ENCODE results near the gene GOLGA6B.
"Not testable (repeated sequence)": the region's sequence is repeated elsewhere in the genome, so short reads cannot be mapped to it uniquely, and the experiment has no call there.

The GOLGA6B gene

GRCh38 chr15:72654397-72654796 is at the start of gene GOLGA6B:
Gene GOLGA6B (plus strand): TSS chr15:72654697. CDS start chr15:72654738, 41 bp downstream.
- DNase-seq, result not testable (repeated sequence)

GRCh38 chr15:72604794-72605193 is 49.7 kb upstream of the GOLGA6B start:
- DNase-seq, result no peak

GRCh38 chr15:72608084-72608483 is 46.4 kb upstream of the GOLGA6B start:
- not testable (repeated sequence) for DNase-seq

- DNase-seq, result no peak
These were observed 44.6 kb upstream of the GOLGA6B start for GRCh38 chr15:72609862-72610261.

GRCh38 chr15:72612324-72612723 is 42.2 kb upstream of the GOLGA6B start:
- not testable (repeated sequence) for DNase-seq

GRCh38 chr15:72614810-72615532 is 39.5 kb upstream of the GOLGA6B start:
- no peak for DNase-seq

- not testable (repeated sequence) for DNase-seq
These were observed 38.8 kb upstream of the GOLGA6B start for GRCh38 chr15:72615533-72616233.

GRCh38 chr15:72616491-72617210 is 37.8 kb upstream of the GOLGA6B start:
- no peak for DNase-seq

GRCh38 chr15:72623854-72624253 is 30.6 kb upstream of the GOLGA6B start:
- DNase-seq, result not testable (repeated sequence)

GRCh38 chr15:72626153-72626552 is 28.3 kb upstream of the GOLGA6B start:
- DNase-seq, result not testable (repeated sequence)

- DNase-seq, result not testable (repeated sequence)
These were observed 26.0 kb upstream of the GOLGA6B start for GRCh38 chr15:72628249-72629067.

- not testable (repeated sequence) for DNase-seq
These were observed 25.4 kb upstream of the GOLGA6B start for GRCh38 chr15:72629068-72629570.

- DNase-seq, result not testable (repeated sequence)
These were observed 17.8 kb upstream of the GOLGA6B start for GRCh38 chr15:72636519-72637282.

GRCh38 chr15:72639759-72640483 is 14.6 kb upstream of the GOLGA6B start:
- not testable (repeated sequence) for DNase-seq

- not testable (repeated sequence) for DNase-seq
These were observed 12.2 kb upstream of the GOLGA6B start for GRCh38 chr15:72642271-72642670.

GRCh38 chr15:72648631-72649253 is 5.8 kb upstream of the GOLGA6B start:
- not testable (repeated sequence) for DNase-seq

- not testable (repeated sequence) for DNase-seq
These were observed 1.5 kb downstream of the GOLGA6B start for GRCh38 chr15:72656014-72656413.

- not testable (repeated sequence) for DNase-seq
These were observed 6.6 kb downstream of the GOLGA6B start for GRCh38 chr15:72661081-72661480.

GRCh38 chr15:72663931-72664330 is 9.4 kb downstream of the GOLGA6B start:
- DNase-seq, result not testable (repeated sequence)

- DNase-seq, result not testable (repeated sequence)
These were observed 11.2 kb downstream of the GOLGA6B start for GRCh38 chr15:72665706-72666105.
